Caki2 (cell line): ENCODE data around the gene MAP4K1. TPM values are rescaled to one million over a fixed set of nuclear protein-coding genes. Genes with fewer than 3 reads are reported as not detected.
A peak's percentile ranks its signal among the peaks of the same experiment; 100 is the strongest.

ENCODE experiments used
- DNase-seq: peaks from one replicate; pipeline ENCODE4 v3.0.0-alpha.2; 2015; ENCODE audit warnings: low read depth
- in situ Hi-C: cut with HindIII; loops from 2 replicates; pipeline ENCODE4 v1.10.0; 2016; ENCODE audit warnings: low sequenced_read_pairs, low pct_unique_long_range_greater_than_20kb, mixed read lengths
- total RNA-seq: library from RNA; depleted of rRNA; stranded (reverse); fragments of >200 nt; shearing (Covaris generic); gene quantifications from 2 replicates; pipeline ENCODE4 v1.2.3, GENCODE V29; 2014; ENCODE audit warnings: low replicate concordance

MAP4K1 gene
- total RNA-seq, 1 experiment from 2014 or later, result 1.3 TPM

- no peak for DNase-seq
- in situ Hi-C loops, result no loop called here
Observed at GRCh38 chr19:38655148-38655824, 37.5 kb upstream of the MAP4K1 start.

GRCh38 chr19:38654628-38655055, 36.9 kb upstream of the MAP4K1 start:
- peak; percentile 63 for DNase-seq
- in situ Hi-C loops, result no loop called here

GRCh38 chr19:38653028-38653571, 35.3 kb upstream of the MAP4K1 start:
- DNase-seq, result peak; percentile 37
- in situ Hi-C loops, result no loop called here

GRCh38 chr19:38650911-38651584, 33.3 kb upstream of the MAP4K1 start:
- peak; percentile 67 for DNase-seq

GRCh38 chr19:38650172-38650775, 32.5 kb upstream of the MAP4K1 start:
- DNase-seq, result no peak
- in situ Hi-C loops, result no loop called here

More at GRCh38 chr19:38650911-38651584, 33.3 kb upstream of the MAP4K1 start:
- in situ Hi-C loops, result no loop called here

GRCh38 chr19:38649305-38650171, 31.8 kb upstream of the MAP4K1 start:
- in situ Hi-C loops, result no loop called here
- peak; percentile 91 for DNase-seq

- in situ Hi-C loops, result no loop called here
- DNase-seq, result no peak
Observed at GRCh38 chr19:38648769-38649304, 31.1 kb upstream of the MAP4K1 start.

- no peak for DNase-seq
- in situ Hi-C loops, result no loop called here
Observed at GRCh38 chr19:38647966-38648768, 30.4 kb upstream of the MAP4K1 start.

GRCh38 chr19:38647368-38647965, 29.7 kb upstream of the MAP4K1 start, which contains the start of gene ACTN4:
TSS of gene ACTN4 (plus strand) at chr19:38647649. CDS start at chr19:38647746, 97 bp downstream.
- peak; percentile 99 for DNase-seq
- in situ Hi-C loops, result no loop called here

- peak; percentile 79 for DNase-seq
- in situ Hi-C loops, result no loop called here
Observed at GRCh38 chr19:38644719-38645118, 27.0 kb upstream of the MAP4K1 start.

- in situ Hi-C loops, result no loop called here
- DNase-seq, result no peak
Observed at GRCh38 chr19:38642176-38642575, 24.4 kb upstream of the MAP4K1 start.

GRCh38 chr19:38640368-38640767, 22.6 kb upstream of the MAP4K1 start:
- in situ Hi-C loops, result no loop called here
- no peak for DNase-seq

GRCh38 chr19:38639679-38640078, 21.9 kb upstream of the MAP4K1 start:
- in situ Hi-C loops, result no loop called here
- DNase-seq, result no peak

GRCh38 chr19:38638461-38638860, 20.7 kb upstream of the MAP4K1 start:
- no peak for DNase-seq
- in situ Hi-C loops, result no loop called here

GRCh38 chr19:38635483-38636399, 18.0 kb upstream of the MAP4K1 start:
- DNase-seq, result no peak
- in situ Hi-C loops, result no loop called here
